HG02970 (cell line): Measurements from ENCODE around the gene SAT2.

Experiments
- ATAC-seq: cut with Tn5 transposase; IDR thresholded peaks from one replicate; pipeline ENCODE4 v1.9.1; 2021; ENCODE audit warnings: mild to moderate bottlenecking, moderate library complexity, moderate number of reproducible peaks; ENCODE audit not compliant: unreplicated experiment, low FRiP score

SAT2 gene

DNA sequence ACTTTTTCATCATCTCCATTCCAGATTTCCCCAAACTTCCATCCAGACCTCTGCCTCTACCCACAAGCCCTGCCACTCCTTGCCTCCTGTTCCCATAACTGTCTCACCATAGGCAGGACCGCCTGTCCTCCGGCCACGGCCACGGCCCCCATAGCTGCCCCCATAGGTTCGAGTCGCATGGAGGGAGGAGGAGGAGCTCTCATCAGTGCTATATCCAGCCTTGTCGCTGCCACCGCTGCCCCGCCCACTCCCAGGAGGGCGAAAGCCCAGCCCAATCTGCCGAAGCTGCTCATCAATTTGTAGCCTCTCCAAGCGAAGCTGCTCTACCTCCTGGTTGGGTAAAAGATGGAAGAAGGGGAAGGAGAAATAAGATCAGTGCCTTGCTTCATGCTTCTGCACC, 34.3 kb downstream of the SAT2 start:
- no peak for ATAC-seq

- ATAC-seq: no peak
Observed at GRCh38 chr17:7592422-7593021, 35.1 kb downstream of the SAT2 start.

GRCh38 chr17:7591596-7591995, 36.0 kb downstream of the SAT2 start:
- ATAC-seq: no peak

DNA sequence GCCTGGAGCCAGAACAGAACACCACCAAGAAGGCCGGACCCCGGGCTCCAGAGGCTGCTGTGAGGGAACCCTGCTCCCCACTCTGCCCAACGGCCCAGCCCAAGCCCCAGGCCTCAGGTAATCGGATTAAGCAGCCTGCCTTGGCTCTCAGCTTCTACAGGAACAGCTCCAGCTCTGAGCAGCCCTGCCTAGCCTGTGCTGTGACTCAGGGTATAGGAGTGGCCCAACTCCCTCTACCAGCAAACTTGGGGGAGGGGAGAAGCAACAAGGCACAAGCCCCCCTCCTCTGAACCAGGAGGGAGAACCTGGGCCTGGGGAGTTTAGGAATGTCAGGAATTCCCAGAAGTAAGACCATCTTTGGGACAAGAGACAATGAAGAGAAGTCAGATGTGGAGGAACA, 36.9 kb downstream of the SAT2 start:
- no peak for ATAC-seq

- no peak for ATAC-seq
Observed at GRCh38 chr17:7589891-7590691, 37.5 kb downstream of the SAT2 start, which contains the start of gene SOX15. SOX15 (minus strand) TSS chr17:7590094; CDS start chr17:7589676, 418 bp downstream.

DNA sequence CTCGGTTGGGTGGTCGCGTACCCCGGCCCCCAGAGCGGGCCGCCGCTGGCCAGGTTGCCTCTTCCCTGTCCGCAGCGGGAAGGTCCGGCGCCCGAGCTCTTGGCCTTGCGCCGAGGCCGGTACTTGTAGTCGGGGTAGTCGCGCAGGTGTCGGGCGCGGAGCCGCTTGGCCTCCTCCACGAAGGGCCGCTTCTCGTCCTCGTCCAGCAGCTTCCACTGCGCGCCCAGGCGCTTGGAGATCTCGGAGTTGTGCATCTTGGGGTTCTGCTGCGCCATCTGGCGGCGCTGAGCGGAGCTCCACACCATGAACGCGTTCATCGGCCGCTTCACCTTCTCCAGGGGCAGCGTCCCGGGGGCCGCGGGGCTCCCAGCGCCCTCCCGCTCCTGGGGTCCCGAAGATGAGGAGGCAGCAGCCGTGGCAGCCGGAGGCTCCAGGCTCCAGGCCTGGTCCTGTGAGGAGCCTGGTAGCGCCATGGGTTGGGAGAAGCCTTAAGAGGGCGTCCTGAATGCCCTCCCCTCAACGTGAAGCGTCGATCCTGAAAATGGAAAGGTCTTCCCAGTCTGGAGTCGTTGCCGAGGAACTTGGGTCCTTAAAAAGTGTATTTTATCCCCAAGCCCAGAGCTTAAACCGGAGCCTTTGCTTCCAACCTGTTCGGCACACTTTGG, 38.3 kb downstream of the SAT2 start:
- no peak for ATAC-seq

DNA sequence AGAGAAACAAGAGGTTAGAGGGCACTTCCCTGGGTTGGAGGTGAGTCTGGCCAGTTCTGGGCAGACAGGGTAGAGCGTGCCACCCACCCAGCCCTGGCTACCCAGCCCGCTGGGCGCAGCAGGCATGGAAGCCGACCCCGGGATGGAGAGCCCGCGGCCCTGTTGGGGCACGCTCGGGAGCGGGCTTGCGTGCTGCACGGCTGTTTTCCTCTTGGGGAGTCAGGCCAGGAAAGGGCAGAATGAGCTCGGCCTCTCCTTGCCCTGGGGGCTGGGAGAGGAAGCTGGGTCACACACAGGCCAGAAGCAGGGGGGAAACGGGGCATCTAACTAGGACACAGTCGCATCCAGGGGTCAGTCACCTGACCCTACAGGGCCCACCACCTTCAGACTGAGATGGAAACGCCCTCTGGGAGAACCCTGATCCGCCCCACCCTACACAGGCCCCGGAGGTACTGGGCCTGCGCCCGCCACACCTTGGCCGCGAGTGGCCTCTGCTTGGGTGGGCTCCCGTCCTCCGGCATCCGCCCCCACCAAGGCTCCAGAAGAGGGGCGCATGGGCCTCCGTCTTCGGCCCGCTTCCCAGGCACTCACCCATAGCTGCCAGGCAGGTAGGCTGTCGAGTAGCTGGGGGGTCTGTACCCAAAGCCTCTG, 38.9 kb downstream of the SAT2 start:
- no peak for ATAC-seq

DNA sequence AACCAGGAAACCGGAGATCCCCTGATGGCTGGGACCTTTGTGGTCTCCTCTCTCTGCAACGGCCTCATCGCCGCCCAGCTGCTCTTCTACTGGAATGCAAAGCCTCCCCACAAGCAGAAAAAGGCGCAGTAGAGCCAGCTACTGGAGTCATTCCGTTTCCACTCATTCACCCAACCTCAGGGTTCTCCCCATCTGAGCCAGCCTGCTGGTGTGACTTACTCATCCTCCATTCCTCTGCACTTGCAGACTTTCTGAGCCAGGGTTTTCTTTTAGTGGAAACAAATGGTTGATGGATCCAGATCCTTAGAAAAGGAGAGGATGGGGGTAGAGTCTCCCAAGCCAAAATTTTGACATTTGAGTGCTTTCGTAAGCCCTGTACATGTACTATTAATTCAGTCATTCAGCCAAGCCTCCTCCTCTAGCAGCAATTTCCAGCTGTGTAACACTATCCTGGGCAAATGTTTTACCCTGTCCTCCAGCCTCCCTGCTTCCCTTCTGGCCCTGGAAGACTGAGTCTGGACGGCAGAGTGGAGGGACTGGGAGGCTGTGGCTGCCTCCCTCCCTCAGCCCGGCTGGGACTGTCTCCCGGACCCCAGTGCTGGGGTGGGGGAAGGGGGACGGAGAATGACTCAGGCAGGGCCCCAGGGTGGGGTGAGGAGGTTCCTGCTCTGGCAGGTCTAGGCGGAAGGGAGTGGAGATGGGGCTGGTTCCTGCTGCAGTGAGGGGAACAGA, 40.0 kb downstream of the SAT2 start:
- no peak for ATAC-seq

DNA sequence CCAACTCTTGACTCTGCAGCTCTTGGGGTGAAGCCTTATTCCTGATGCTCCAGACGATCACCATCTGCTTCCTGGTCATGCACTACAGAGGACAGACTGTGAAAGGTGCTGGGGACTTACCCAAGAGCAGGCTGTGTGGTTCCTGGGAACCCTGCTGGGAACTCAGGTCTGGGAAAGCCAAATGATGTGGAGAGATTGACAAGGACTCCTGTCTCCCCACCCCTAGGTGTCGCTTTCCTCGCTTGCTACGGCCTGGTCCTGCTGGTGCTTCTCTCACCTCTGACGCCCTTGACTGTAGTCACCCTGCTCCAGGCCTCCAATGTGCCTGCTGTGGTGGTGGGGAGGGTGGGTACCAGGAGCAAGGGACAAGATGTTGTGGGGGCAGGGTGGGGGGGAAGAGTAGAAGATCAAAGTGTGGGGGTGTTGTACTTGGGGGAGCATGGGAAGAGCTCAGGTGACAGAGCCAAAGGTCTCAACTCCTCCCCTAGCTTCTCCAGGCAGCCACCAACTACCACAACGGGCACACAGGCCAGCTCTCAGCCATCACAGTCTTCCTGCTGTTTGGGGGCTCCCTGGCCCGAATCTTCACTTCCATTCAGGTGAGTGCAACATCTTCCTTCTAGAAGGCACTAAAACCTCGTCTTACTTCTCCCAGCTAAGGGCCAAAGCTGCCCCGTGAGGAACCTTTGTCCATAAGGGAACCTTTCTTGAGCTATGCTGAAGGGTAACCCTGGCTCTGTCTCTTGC, 40.8 kb downstream of the SAT2 start:
- ATAC-seq: no peak

- ATAC-seq: peak; percentile 65
Observed at GRCh38 chr17:7583253-7584109, 44.1 kb downstream of the SAT2 start, which contains the start of gene MPDU1. MPDU1 (plus strand) TSS chr17:7583852; CDS start chr17:7583863, 11 bp downstream.

DNA sequence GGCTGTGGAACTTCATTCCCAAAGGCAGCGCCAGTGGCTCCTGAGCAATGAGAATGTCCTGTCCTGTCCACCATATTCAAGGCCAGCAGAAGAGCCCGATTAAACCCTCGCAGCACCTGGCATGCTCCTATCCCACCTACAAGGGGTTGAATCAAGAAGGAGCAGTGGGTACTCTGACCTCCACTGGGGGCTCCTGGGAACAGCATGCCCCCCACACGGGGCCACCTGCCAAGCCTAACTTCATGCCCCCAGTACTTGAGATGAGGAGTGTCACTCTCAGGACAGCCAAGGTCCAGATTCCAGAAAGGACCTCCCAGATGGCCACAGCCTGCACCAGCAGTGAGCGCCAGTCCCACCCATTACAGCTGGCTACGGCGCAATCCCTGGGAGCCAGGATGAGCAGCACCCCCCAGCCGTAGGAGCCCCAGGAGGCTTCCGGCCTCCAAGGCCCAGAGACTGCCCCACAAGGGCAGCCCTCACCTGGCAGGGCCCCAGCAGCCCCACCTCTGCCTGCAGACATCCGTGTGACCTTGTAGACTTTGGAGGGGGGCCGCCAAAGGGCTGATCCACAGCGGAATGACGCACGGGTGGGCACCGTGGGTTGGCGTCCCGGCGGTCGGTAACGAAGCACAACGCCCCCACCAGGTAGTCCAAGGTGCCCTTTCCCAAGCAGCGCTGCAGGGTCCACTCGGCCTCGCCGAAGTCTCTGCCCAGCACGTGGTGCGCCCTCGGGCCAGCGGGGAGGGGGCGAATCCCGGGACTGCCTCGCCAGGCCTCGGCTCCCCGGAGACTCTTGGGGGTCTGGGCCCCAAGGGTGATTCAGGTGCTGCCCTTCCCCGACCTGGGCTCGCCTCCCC, 45.0 kb downstream of the SAT2 start:
- ATAC-seq: no peak

DNA sequence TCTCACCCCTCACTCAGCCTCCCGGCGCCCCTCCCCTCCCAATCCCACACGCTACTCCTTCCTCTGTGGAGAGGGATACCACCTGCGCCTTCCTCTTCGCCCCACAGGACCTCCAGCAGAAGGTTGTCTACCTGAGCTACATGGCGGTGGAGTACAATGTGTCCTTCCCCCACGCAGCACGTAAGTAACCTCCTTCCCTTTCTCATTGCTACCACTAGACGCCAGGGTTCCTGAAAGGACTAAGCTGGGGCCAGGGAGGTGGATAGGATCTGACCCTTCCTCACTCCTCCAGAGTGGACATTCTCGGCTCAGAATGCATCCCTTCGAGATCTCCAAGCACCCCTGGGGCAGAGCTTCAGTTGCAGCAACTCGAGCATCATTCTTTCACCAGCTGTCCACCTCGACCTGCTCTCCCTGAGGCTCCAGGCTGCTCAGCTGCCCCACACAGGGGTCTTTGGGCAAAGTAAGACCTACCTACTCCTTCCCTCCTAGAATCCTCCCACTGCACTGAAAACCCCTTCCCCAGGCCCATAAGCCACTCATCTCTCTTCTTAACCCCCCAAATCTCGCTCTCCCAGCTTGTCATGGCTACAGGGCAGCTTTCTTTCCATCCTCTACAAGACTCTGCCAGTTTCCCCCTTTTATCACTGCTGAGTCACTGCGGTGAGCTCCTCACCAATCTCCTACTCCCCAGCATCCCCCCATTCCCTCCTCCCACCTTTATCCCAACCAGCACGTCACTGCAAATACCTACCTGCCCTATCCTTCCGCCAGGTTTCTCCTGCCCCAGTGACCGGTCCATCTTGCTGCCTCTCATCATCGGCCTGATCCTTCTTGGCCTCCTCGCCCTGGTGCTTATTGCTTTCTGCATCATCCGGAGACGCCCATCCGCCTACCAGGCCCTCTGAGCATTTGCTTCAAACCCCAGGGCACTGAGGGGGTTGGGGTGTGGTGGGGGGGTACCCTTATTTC, 46.7 kb downstream of the SAT2 start:
- ATAC-seq: no peak

DNA sequence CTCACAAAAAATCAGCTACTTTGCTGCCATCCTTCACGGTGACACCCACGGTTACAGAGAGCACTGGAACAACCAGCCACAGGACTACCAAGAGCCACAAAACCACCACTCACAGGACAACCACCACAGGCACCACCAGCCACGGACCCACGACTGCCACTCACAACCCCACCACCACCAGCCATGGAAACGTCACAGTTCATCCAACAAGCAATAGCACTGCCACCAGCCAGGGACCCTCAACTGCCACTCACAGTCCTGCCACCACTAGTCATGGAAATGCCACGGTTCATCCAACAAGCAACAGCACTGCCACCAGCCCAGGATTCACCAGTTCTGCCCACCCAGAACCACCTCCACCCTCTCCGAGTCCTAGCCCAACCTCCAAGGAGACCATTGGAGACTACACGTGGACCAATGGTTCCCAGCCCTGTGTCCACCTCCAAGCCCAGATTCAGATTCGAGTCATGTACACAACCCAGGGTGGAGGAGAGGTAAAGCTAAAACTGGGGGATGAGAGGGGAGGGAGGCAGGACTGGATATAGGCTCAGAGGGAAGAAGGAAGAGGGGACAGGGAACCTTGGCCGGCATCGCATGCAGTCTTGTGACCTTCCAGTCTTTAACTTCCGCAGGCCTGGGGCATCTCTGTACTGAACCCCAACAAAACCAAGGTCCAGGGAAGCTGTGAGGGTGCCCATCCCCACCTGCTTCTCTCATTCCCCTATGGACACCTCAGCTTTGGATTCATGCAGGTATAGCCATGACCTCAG, 47.6 kb downstream of the SAT2 start:
- ATAC-seq: no peak

DNA sequence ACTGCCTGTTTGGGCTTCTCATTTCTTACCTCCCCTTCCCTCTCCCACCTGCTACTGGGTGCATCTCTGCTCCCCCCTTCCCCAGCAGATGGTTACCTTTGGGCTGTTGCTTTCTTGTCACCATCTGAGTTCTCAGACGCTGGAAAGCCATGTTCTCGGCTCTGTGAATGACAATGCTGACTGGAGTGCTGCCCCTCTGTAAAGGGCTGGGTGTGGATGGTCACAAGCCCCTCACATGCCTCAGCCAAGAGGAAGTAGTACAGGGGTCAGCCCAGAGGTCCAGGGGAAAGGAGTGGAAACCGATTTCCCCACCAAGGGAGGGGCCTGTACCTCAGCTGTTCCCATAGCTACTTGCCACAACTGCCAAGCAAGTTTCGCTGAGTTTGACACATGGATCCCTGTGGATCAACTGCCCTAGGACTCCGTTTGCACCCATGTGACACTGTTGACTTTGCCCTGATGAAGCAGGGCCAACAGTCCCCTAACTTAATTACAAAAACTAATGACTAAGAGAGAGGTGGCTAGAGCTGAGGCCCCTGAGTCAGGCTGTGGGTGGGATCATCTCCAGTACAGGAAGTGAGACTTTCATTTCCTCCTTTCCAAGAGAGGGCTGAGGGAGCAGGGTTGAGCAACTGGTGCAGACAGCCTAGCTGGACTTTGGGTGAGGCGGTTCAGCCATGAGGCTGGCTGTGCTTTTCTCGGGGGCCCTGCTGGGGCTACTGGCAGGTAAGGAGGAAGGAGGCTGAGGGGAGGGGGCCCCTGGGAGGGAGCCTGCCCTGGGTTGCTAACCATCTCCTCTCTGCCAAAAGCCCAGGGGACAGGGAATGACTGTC, 48.4 kb downstream of the SAT2 start, which contains the start of gene CD68:
Gene CD68 (plus strand): TSS at position 638 of the 833 bp plus-strand sequence. CDS start 40 bp downstream, at position 678.
- ATAC-seq: no peak
